Liver (tissue), 9 donors: ENCODE measurements around the gene FLAD1. TPM values are rescaled to one million over a fixed set of nuclear protein-coding genes. Genes with fewer than 3 reads are reported as not detected.
A peak's percentile ranks its signal among the peaks of the same experiment; 100 is the strongest.

ENCODE experiments used
- DNase-seq: peaks from one replicate; pipeline ENCODE4 v3.0.0-alpha.2; 2017; ENCODE audit warnings: low spot score
- H3K27ac ChIP-seq, 2 donors: one replicate each; pipeline ENCODE4 v1.7.0; 2013; ENCODE audit warnings: inconsistent platforms in 2 of 2, low read length in 2 of 2, control low read depth in 1 of 2, low read depth in 1 of 2, mild to moderate bottlenecking in 1 of 2
- H3K27me3 ChIP-seq, 4 donors: one replicate each; pipeline versions ENCODE4 v1.6.1 to v1.7.0; 2013; ENCODE audit warnings: low read length in 3 of 4, inconsistent platforms in 1 of 4, mild to moderate bottlenecking in 1 of 4, moderate library complexity in 1 of 4; ENCODE audit not compliant: control insufficient read depth in 4 of 4, insufficient read depth in 4 of 4
- H3K36me3 ChIP-seq, 4 donors: one replicate each; pipeline versions ENCODE4 v1.6.1 to v1.7.0; 2013; ENCODE audit warnings: low read length in 3 of 4, mild to moderate bottlenecking in 3 of 4, low read depth in 1 of 4, moderate library complexity in 1 of 4; ENCODE audit not compliant: control insufficient read depth in 4 of 4, insufficient read depth in 3 of 4
- H3K4me1 ChIP-seq, 4 donors: one replicate each; pipeline versions ENCODE4 v1.6.1 to v1.7.0; 2013; ENCODE audit warnings: low read length in 3 of 4, mild to moderate bottlenecking in 3 of 4, moderate library complexity in 1 of 4; ENCODE audit not compliant: control insufficient read depth in 4 of 4, insufficient read depth in 4 of 4
- H3K4me3 ChIP-seq, 3 donors: one replicate each; pipeline versions ENCODE4 v1.6.1 to v1.7.0; 2013; ENCODE audit warnings: low read length in 3 of 3, control low read depth in 1 of 3, low read depth in 1 of 3, mild to moderate bottlenecking in 1 of 3
- H3K9ac ChIP-seq, 2 donors: one replicate each; pipeline ENCODE4 v1.7.0; 2013; ENCODE audit warnings: low read length in 2 of 2, mild to moderate bottlenecking in 2 of 2, moderate library complexity in 2 of 2, control low read depth in 1 of 2, low read depth in 1 of 2
- H3K9me3 ChIP-seq, 4 donors: one replicate each; pipeline versions ENCODE4 v1.6.1 to v1.7.0; 2013; ENCODE audit warnings: low read length in 3 of 4; ENCODE audit not compliant: control insufficient read depth in 4 of 4
- CTCF ChIP-seq: fragments of 150-350 bp; IDR thresholded peaks from 2 replicates; pipeline ENCODE4 v1.5.1; 2017; ENCODE audit warnings: improper control_type of control experiment, low read depth, low read length; ENCODE audit not compliant: missing input control
- EGR1 ChIP-seq, 2 donors: IDR thresholded peaks; 2 replicates each; pipeline ENCODE4 v1.6.1; 2016 to 2018; ENCODE audit warnings: antibody characterized with exemption in 2 of 2, low read depth in 2 of 2
- FOXA1 ChIP-seq: IDR thresholded peaks from 2 replicates; pipeline ENCODE4 v1.6.1; 2016; ENCODE audit warnings: antibody characterized with exemption
- FOXA2 ChIP-seq: IDR thresholded peaks from 2 replicates; pipeline ENCODE4 v1.6.1; 2016; ENCODE audit warnings: antibody characterized with exemption
- HNF4A ChIP-seq, 2 donors: conservative IDR thresholded peaks; 2 replicates each; pipeline ENCODE4 v1.6.1; 2016; ENCODE audit warnings: antibody characterized with exemption in 2 of 2, mild to moderate bottlenecking in 2 of 2
- JUND ChIP-seq, 2 donors: IDR thresholded peaks; 2 replicates each; pipeline ENCODE4 v1.6.1; 2016; ENCODE audit warnings: antibody characterized with exemption in 2 of 2
- MAX ChIP-seq: IDR thresholded peaks from 2 replicates; pipeline ENCODE4 v1.6.1; 2016; ENCODE audit warnings: antibody characterized with exemption
- NR2F2 ChIP-seq: IDR thresholded peaks from 2 replicates; pipeline ENCODE4 v1.6.1; 2016; ENCODE audit warnings: antibody characterized with exemption
- RAD21 ChIP-seq, 2 donors: IDR thresholded peaks; 2 replicates each; pipeline ENCODE4 v1.6.1; 2016; ENCODE audit warnings: antibody characterized with exemption in 2 of 2, mild to moderate bottlenecking in 2 of 2
- REST ChIP-seq: IDR thresholded peaks from 2 replicates; pipeline ENCODE4 v1.6.1; 2016; ENCODE audit warnings: antibody characterized with exemption, mild to moderate bottlenecking
- RXRA ChIP-seq, 2 donors: IDR thresholded peaks; 2 replicates each; pipeline ENCODE4 v1.6.1; 2017 to 2018; ENCODE audit warnings: antibody characterized with exemption in 2 of 2, mild to moderate bottlenecking in 1 of 2
- SP1 ChIP-seq: IDR thresholded peaks from 2 replicates; pipeline ENCODE4 v1.6.1; 2018; ENCODE audit warnings: antibody characterized with exemption, mild to moderate bottlenecking
- TAF1 ChIP-seq: conservative IDR thresholded peaks from 2 replicates; pipeline ENCODE4 v1.6.1; 2016; ENCODE audit warnings: antibody characterized with exemption, mild to moderate bottlenecking
- YY1 ChIP-seq: IDR thresholded peaks from 2 replicates; pipeline ENCODE4 v1.6.1; 2016; ENCODE audit warnings: antibody characterized with exemption, mild to moderate bottlenecking
- WGBS: extraction: QIAGEN DNeasy Blood & Tissue Kit; methylation state at CpG from one replicate; pipeline ENCODE4 v1.1.7; 2013; 5-methylcytosine and 5-hydroxymethylcytosine counted together
- polyA plus RNA-seq, 2 donors: library from polyadenylated mRNA; stranded (reverse) in 1 of 2; unstranded in 1 of 2; fragments of 200-250 nt in 1 of 2; fragments of >200 nt in 1 of 2; fragmentation: Nextera tagmentation in 1 of 2; extraction: Ambion mirVana in 1 of 2; gene quantifications; one replicate each; pipeline versions ENCODE4 v1.2.1 to v1.2.3, GENCODE V29; 2013 to 2015
- total RNA-seq, 2 donors: library from RNA; depleted of rRNA; stranded (reverse); fragments of >200 nt; gene quantifications; one replicate each; pipeline ENCODE4 v1.2.3, GENCODE V29; 2014
- donor health status: healthy.
- donor health status: healthy.
- donor health status: healthy.
- donor health status: healthy.
- donor health status: healthy.

The FLAD1 gene
- total and polyA plus RNA-seq, 4 donors, result 10.4 to 31.6 (median 22.5) TPM

GRCh38 chr1:155016231-155016831, 33.2 kb downstream of the FLAD1 start (continued):
- no peak for TF ChIP-seq RXRA (IDR thresholded peaks at IDR 0.05)
- TF ChIP-seq REST, result no peak
- no peak for TF ChIP-seq JUND (IDR thresholded peaks at IDR 0.05)

- 9% methylated on average over 49 of the region's 49 CpGs for WGBS
- H3K27ac ChIP-seq, result peak overlapping the region; percentile 46 to 70
- H3K36me3 ChIP-seq, result peaks cover 3 to 19% (median 9%) of the 10 kb centered on the region in 4 donors
- peak; percentile 86 for DNase-seq
- peak overlapping the region in 1 of 3 donors; percentile 25 for H3K4me3 ChIP-seq
- peak in 1 of 2 donors; percentile 23 for TF ChIP-seq HNF4A (conservative IDR thresholded peaks at IDR 0.05)
- TF ChIP-seq RXRA (IDR thresholded peaks at IDR 0.05), result peak in 1 of 2 donors; percentile 20
- TF ChIP-seq TAF1, result no peak
- no peak for TF ChIP-seq REST
- TF ChIP-seq RAD21 (IDR thresholded peaks at IDR 0.05), result peak; percentile 79 to 87
- TF ChIP-seq FOXA1, result no peak
- TF ChIP-seq FOXA2, result no peak
- no peak for TF ChIP-seq MAX
- TF ChIP-seq YY1, result peak; percentile 59
- TF ChIP-seq EGR1 (IDR thresholded peaks at IDR 0.05; ENCODE audit: low read depth in 2 of 2), result peak; percentile 30 to 44
- TF ChIP-seq CTCF, result peak; percentile 95
- TF ChIP-seq JUND (IDR thresholded peaks at IDR 0.05), result no peak
- peak; percentile 58 for TF ChIP-seq SP1
- TF ChIP-seq NR2F2, result no peak
- no peak overlapping the region for H3K9ac ChIP-seq
- H3K9me3 ChIP-seq, result no peaks in the 10 kb centered on the region
- H3K27me3 ChIP-seq, result no peaks in the 10 kb centered on the region
- H3K4me1 ChIP-seq, result peaks cover 9 to 50% (median 29%) of the 10 kb centered on the region in 4 donors
Observed at GRCh38 chr1:155017041-155017945, 34.1 kb downstream of the FLAD1 start.
